ENCODE results near the gene CEBPB.

CEBPB gene

DNA sequence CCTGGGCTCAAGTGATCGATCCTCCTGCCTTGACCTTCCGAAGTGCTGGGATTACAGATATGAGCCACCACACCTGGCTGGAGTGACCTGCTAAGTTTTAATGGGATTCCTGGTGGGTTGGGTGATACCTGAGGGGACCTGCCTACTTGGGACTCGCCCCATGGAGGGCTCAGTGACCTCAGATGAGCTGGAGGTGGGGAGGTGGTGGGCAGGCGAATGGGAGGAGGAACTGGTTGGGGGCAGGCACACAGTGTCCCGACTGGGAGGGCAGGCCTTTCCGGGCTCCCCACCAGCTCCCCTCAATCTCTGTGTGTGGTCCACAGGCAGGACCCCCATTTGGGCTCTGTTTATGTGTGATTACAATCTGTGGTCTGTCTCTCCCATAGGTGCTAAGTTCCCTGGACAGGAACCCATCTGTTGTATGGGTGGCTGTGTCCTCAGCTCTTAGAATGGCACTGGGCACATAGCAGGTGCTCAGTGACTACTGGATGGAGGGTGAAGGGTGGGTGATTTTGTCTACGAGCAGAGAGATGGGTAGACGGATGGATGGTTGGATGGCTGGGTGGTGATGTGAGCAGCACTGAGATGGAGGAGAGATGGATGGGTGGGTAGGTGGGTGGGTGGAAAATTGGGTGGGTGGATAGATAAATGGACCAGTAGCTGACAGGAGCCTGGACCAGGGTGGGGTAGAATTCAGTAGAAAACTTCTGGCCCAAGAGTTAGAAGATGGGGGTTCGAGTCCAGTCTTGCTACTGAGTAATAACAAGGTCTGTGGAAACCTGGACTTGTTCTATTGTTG lies 23.8 kb downstream of the CEBPB start:
- no peak for DNase-seq

DNA sequence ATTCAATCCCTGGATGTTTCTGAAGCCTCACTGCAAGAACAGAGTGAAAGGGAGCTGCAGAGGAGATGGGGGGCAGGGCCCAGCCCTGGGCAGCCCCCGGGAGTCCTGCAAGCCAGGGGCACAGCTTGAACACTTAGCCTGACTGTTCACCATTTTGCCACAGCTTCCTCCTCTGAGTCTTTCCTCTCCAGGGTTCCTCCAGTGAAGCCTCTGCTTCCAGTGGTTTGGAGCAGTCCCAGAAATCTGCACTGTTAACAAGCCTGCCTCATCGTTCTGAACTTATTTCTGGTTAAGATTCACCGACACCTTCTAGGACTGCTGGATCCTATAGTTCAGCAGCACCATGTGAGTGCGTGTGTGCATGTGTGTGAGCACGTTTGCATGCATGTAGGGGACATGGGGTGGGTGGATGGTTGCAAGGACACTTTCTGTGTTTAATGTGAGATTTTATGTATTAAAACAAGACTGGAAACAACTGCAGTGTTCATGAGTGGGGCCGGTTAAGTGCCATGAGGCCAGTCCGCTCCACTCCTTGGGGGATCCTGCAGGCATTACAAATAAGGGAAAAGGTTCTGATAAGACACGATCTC lies 24.6 kb downstream of the CEBPB start:
- no peak for DNase-seq

DNA sequence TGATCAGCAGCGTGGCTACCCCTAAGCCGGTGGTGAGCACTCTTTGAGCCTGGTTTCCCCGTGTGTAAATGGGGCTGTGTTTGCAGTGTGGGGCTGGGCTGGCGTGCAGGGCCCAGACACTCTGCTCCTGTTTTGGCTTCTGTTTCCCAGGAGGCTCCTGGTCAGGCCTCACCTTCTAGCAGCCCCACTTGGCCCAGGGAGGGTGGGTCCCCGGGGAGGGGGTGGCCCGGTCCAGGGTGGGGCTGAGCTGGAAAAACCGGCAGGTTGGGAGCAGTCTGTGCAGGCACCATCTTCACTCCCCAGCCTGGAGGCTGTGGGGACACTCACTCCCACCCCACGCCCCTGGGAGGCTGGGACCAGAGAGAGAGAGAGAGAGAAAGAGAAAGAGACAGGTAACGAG lies 25.3 kb downstream of the CEBPB start:
- no peak for DNase-seq

DNA sequence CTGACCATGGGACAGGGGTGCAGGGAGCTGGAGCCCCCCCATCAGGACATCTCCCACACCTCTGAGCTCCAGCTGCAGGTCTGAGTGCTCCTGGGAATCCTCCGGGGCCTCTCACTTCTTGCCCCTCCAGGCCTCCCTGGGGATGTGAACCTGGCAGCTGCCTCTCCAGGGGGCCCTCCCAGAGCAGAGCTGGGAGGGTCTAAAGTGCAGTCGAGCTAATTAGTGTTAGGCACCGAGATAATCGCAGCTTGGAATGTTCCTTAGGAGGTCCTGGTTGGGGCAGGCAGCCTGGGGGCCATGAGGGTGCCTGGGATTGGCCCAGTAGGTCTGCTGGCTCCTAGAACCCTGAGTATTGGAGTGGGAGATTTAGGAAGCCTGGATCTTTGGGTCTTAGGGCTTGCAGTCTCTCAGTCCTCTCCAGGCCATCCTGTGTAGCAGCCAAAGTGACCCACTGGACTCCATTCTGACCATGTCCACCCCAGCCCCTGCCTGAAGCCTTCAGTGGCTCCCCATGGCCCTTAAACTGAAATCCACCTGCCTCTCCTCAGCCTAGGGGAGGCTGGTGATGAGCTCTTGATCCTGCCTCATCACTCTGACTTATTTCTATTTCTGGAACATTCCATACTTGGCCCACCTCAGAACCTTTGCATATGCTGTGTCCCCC lies 26.0 kb downstream of the CEBPB start:
- DNase-seq, result no peak

DNA sequence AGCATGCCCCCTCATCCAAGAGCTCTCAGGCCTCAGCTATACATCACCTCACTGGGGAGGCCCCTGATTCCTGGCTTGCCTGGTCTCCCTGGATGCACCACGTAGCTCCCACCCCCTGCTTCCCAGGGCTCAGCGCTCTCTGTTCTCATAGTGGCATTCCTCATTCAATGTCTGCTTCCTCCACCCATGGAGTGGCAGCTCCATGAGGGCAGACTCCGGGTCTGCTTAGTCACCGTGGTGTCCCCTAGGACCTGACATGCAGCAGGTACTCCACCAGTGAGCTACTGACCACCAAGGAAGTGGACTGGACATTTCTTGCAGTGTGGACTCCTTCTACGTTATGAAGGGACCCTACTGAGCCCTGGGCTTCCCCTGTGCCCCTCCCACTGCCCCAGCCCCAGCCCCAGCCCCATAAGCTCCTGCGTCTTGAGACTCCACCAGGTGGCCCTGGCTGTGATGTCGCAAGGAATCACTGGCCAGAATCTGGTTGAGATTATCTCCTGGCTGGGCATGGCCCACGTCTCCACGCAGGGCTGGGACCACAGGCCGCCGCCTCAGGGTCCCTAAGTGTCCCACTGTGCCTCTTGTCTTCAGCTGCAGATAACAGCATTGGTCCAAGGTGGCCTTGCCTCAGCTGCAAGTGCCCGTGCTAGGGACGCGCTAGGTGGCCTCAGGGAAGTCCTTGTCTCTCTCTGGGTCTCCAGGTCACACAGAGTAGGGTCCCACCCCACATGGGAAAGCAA lies 26.7 kb downstream of the CEBPB start:
- no peak for DNase-seq

DNA sequence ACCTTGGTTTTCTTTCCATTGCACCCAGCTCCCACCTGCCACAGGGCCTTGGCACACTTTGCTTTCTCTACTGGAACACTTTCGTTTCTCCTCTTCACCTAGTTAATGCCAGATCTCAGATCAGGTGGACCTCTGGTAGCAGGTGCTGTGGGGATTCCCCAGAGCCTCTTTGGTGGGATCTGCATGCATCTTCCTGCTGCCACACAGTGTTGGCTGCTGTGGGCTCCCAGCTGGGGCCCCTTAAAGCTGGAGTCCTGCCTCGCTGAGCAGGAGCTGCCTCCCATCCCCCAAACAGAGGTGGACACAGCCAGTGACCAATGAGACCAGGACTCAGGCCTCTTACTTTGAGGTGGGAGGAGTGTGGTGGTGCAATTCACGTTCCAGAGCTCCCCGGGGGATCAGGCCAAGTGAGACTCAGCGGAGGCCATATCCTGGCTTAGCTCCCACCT lies 28.4 kb downstream of the CEBPB start:
- DNase-seq, result no peak

DNA sequence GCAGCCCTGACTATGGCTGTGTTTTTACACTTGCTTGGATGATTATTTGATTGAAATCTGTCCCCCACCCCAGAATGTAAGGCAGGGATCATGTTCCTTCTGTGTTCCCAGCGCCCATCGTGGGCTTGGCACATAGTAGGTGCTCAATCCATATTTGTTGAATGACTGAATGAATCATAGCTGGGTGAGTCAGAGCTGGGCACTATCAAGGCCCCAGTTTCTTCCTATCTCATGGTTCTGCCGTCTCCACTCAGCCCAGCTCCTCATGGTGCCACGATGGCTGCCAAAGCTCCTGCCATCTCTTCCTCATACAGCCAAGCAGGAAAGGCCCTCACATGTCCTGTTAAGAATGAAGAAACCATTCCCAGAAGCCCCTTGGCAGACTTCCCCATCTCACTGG lies 29.0 kb downstream of the CEBPB start:
- DNase-seq, result no peak

DNA sequence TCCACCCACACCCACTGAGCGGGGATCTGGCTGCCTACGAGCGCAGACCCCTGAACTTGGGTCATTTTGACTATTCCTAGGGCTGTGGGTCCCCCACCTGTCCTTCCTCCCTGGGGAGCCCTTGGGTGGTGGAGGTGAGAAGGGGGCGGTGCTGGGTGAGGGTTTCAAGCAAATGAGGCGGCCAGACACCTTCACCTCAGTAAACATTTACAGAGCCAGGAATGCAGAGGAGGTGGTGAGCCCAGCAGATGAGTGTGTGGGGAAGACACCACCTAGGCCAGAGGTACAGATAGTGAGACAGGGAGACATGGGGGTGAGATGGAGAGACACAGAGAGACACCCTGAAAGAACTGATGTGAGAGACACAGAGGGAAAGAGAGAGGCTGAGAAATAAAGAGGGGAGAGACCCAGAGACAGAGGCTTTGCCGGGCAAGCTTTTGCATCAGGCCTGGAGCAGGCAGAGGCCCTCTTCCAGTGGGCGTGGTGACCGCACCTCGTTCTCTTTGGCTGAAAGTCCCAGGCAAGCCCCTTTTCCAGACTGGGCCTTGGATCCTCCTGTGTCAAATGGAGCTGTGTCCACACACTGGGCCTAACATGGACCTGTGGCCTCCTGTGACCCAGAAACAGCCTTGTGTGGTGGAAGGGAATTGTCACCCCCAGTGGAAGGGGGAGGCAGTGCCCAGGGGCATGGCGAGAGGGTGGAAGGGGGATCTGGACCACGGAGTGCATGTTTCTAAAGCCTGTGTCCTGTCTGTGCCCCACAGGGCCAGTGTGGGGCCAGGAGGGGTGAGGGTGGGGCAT lies 29.7 kb downstream of the CEBPB start:
- DNase-seq, result no peak

DNA sequence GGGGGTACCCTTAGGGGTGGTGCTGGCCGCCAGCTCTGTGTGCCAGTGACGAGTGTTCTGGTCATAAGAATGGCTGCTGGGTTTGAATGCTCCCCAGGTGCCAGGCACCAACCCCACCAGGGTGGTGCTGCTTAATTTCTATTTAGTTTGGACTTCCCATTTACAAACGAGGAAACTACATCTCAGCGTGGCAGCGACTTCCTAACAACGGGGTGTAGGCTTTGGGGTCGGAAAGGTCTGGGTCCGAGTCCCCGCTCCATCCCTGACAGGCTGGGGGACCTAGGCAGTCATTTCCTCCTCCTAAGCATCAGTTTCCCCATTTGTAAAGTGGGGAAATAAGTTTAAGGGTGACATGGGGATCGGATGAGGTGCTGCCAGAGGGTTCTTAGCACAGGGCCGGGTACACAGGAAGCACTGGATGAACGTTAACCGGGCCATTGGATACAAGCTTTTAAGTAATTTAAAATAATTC lies 30.3 kb downstream of the CEBPB start:
- DNase-seq, result no peak

DNA sequence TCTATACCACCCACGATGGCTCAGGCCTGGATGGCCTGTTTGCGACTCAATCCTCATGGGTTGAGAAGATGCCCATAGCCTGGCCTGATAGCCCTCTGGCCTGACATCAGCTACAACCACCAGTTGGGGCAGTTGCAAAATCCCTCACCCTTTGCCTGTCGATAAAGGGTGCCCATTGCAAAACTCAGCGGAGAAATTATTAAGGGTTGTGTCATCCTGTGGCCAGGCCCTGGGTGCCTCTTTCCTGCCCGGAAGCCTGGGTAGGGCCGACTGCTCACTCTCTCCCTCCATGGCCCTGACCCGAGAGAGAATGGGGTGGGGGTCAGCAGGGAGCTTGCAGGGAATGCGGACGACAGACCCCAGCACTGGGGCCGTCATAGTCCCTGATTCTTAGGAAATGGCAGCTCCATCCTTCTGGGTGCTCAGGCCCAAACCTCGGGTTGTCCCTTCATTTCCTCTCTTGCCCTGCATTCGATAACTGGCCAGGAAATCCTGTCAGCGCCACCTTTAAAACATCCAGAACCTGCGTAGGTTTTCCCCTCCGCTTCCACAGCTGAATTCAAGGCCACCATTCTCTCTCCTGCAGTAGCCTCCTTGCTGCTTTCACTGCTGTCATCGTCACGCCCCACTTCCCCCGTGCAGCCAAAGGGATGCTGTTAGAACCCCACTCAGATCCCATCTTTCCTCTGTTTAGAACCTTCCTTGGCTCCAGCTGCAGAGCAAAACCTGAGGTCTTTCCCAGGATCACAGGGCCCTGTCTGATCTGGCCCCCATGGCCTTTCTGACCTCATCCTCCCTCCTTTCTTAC lies 31.1 kb downstream of the CEBPB start:
- no peak for DNase-seq

DNA sequence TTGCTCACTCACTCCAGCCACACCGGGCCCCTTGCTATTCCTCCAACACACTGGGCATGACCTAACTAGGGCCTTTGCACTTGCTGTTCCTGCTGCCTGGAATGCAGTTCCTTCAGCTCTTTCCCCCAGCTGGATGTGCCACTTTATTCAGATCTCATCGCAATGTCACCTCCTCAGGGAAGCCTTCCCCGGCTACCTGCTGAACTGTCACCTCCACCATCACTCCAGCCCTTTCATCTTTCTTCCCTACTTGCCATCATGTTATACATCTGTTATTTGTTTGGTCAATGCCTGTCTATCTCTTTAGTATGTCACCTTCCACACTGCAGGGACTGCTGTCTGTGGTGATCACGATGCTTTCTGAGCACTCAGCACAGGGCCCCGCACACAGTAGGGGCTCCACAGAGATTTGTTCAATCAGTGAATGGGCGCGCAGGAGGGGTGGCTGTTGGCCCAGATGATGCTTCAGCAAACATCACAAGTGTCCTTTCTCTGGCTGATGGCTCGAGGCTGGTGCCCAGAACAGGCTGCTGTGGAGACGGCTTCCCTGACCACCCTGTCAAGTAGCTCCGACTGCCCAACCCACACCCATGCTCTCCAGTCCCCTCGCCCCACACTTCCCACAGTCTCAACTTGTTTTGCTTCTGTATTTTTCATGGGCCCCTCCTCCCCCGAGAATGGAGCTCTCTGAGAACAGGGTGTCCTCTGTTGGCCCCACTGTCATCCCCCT lies 31.8 kb downstream of the CEBPB start:
- DNase-seq, result no peak

DNA sequence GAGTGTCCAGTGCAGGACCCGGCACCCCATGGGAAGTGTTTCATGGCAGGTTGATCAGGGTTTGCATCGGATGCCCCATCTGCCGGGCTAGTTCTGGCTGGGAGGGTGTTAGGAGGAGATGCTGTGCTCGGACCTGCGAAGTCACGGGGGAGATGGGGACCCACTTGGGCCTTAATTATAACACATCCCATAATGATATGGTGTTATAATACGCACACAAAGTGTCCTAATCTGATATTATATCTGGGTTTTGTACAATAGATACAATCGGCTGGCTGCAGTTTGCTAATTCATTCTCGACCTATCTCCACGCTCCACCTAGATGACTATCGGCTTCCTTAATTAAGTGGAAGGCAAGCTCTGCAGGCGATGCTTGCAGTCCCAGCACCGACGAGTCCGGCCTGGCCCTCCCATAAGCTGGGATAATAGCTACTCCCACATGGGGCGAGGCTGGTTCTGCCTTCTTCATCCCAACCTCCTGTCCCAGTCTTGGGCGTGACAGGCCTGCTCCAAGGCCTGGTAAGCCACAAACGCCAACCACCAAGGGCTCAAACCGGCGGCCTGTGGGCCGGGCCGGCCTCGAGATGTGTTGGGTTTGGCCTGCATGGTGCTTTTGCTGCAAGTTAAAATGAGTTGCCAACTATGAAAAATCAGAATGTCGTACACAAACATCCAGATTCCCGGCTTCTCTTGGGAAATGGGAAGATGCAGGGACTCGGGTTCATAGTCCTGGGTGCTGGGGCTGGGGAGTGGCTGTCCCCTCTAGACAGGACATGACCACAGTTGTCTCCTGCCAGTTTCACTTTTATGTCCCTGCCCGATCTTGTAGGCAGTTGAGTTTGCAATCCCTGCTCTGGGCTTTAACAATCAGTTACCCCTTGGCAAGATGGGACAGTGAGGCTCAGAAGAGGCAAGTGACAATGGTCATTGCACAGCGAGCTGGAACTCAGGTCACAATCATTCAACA lies 32.7 kb downstream of the CEBPB start:
- no peak for DNase-seq

DNA sequence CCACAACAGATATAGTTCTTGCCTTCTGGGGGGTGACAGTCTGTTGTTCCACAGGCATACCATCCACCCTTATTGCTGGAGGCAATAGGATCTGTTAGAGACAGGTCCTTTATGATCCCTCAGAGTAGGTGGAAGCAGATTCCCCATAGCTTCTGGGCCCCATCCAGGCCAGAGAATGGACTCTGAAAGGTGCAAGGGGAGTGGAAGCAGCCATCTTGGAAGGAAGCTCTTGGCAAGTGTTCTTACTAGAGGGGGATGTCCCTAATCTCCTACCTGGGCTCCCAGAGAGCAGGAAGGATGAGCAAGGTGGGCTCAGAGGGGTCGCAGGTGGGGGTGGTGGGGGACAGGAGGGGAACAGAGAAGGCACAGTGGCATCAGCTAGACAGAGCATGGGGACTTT lies 33.4 kb downstream of the CEBPB start:
- DNase-seq, result no peak

DNA sequence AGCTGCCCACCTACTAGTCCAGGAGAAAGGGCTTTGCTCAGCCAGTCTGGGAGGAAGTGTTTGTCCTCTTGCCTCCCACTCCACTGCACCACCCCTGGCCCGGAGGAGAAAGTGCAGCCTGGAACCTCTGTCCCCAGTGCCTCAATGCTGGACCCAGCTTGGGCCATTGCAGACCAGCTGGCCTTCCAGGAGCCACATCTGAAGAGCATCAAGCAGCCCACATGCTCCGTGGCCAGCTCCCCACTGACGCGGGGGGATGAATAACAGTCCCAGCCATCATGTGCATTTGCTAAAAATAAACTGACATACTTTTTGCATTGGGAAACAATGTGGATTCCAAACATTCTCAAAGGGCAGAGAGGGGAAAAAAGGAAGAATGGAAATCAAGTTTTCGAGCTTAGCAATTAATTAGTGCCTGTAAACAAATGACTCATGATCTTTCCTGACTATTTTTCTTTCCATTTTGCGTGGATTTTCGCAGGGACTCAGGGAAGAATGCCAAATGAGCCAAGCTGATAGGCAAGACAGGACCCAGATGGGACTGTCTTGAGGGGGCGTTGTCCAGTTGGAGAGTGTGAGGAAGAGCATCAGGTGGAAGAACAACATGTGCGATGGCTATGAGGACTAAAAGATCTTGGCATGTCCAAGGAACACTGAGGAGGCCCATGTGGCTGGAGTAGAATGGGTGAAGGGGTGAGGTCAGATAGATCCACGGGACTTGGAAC lies 34.1 kb downstream of the CEBPB start:
- DNase-seq, result no peak

DNA sequence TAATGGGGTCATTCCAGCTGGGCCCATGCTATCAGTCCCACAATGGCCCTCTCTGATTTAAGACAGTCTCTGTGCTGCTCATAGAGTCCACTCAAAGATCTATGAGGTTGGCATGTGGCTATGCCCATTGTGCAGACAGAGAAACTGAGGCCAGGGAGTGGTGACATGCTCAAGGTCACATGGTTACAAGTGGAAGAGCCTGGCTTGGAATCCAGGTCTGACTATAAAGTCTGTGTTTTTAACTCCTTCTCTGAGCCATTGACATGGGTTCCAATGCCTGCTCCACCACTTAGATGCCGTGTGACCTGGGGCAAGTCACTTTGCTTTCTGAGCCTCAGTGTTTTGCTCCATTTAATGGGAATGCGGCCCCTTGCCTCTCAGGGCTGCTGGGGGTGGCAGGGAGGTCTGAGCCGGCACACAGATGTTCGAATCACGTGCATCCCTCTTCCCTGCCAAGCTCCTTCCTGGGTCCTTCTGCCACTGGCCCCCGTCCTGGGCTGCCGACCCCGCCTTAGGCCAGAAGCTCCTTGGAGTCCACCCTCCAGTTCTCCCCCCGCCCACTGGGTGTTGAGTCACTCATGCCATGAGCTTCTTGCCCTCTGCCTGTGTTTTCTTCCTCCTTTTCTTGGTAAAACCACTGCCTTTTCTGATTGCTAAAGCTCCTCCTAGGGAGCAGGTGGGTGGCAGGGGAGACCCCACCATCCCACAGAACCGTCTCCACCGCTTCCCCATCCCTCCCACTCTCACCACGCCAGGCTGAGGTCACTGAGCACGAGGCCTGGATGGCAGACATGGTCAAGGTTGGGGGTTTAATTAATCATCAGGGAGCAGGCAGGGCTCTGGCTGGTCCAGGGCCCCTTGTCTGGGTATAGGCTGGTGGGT lies 35.7 kb downstream of the CEBPB start:
- no peak for DNase-seq

DNA sequence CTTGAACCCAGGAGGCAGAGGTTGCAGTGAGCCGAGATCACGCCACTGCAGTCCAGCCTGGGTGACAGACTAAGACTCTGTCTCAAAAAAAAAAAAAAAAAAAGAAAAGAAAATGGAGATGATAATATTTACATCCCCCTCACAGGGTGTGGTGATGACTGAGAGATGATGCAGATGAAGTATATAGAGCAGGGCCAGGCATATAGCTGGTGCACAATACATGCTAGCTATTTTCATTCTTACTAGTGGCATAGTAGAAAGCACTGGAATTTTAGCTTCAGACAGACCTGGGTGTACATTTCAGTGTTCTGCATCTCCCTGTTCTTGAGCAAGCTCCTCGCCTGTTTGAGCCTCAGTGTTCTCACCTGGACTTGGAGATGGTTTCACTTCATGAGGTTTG lies 36.9 kb downstream of the CEBPB start:
- no peak for DNase-seq

DNA sequence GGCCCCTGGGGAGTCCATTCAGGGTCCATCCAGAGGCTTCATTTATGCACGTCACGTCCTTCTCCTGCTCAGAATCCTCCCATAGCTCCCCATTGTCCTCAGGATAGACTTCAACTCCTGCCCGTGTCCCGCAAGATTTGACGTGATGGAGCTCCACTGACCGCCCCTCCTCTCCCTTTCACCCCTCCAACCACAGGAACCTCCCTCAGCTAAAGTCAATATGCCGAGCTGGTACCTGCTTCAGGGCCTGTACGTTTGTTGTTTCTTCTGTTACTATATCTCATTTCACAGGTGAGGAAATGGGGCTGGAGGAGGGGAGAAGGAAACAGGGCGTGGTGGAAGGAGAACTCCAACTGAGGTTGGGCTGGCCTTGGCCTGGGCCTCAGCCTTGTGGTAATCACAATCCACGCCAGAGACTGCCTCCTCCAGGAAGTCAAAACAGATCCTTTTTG lies 38.6 kb downstream of the CEBPB start:
- DNase-seq, result no peak

DNA sequence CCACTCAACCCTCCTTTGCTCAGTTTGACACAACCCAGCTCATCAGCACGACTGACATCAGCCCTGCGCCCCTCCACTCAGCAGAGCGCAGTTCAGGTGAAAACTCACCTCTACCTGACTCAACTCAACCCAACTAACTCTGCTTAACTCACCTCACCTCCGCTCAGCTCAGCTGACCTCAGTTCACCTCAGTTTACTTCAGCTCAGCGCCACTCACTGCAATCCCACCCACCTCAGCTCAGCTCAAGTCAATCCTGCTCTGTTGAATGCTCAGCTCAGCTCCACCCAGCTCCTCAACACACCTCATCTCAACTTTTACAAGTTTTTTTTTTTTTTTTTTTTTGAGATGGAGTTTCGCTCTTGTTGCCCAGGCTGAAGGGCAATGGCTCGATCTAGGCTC lies 39.6 kb downstream of the CEBPB start:
- no peak for DNase-seq
